Pancreas (tissue), 10 donors: Measurements from ENCODE around the gene TMEM50B. TPM values are rescaled to one million over a fixed set of nuclear protein-coding genes. Genes with fewer than 3 reads are reported as not detected.

ENCODE experiments used
- ATAC-seq, 4 donors: fragments of 200-7000 bp; cut with Tn5 transposase; one replicate each; pipeline versions ENCODE4 v1.8.0 to v1.9.1; 2020; ENCODE audit warnings: mild to moderate bottlenecking in 4 of 4, moderate library complexity in 4 of 4
- DNase-seq, 6 donors: peaks; one replicate each; pipeline ENCODE4 v3.0.0-alpha.2; 2020
- FAIRE-seq: peaks from 2 replicates; lab custom pipeline; 2012; peaks lifted over from hg19 to GRCh38; lab: Jason Lieb, UNC
- H3K27ac ChIP-seq, 4 donors: fragments of 200-600 bp; sonication (generic); 1 replicate in 3 of 4; 2 replicates in 1 of 4; pipeline versions ENCODE4 v1.5.0 to v1.8.0; 2020
- H3K27me3 ChIP-seq, 4 donors: fragments of 200-600 bp; one replicate each; pipeline ENCODE4 v1.8.0; 2021
- H3K36me3 ChIP-seq, 3 donors: fragments of 200-600 bp; sonication (generic) in 1 of 3; one replicate each; pipeline versions ENCODE4 v1.5.0 to v1.8.0; 2020 to 2021
- H3K4me1 ChIP-seq, 3 donors: fragments of 200-600 bp; one replicate each; pipeline ENCODE4 v1.8.0; 2021
- H3K4me3 ChIP-seq, 4 donors: fragments of 200-600 bp; sonication (generic) in 2 of 4; one replicate each; pipeline versions ENCODE4 v1.5.0 to v1.8.0; 2020 to 2021
- H3K9me3 ChIP-seq, 4 donors: fragments of 200-600 bp; one replicate each; pipeline ENCODE4 v1.8.0; 2021
- CTCF ChIP-seq, 4 donors: fragments of 200-600 bp; sonication (generic) in 3 of 4; IDR thresholded peaks; one replicate each; pipeline versions ENCODE4 v1.5.0 to v1.8.0; 2021; ENCODE audit warnings: antibody characterized with exemption in 4 of 4
- WGBS, 2 donors: extraction: QIAGEN DNeasy Blood & Tissue Kit; methylation state at CpG; one replicate each; pipeline ENCODE4 v1.1.7; 2013; 5-methylcytosine and 5-hydroxymethylcytosine counted together
- intact Hi-C, 3 donors: fragments of 100-400 bp; cut with DNase I; formaldehyde crosslinking; loops; one replicate each; pipeline versions ENCODE4 v1.11.1 to v1.14.2; 2022
- polyA plus RNA-seq, 2 donors: library from polyadenylated mRNA; stranded (reverse); fragments of 200-250 nt; gene quantifications; one replicate each; pipeline ENCODE4 v1.2.3, GENCODE V29; 2013
- total RNA-seq, 6 donors: library from RNA; stranded (reverse); fragmentation: NEBNext Ultra II Directional in 4 of 6; extraction: Animal tissue kit (Norgen Biotek cat#: 25700) in 4 of 6; gene quantifications; one replicate each; pipeline versions ENCODE4 v1.2.1 to v1.2.4, GENCODE V29; 2021 to 2023
- donor health status: healthy with polysubstance abuse.
- donor health status: DM: no; HTN: no; CAD: no; lungs with moderate emphysema.
- donor health status: DM: no; HTN: no; CAD: no.
- donor health status: control.
- donor health status: control.
- donor health status: Bipolar disorder and iron deficiency.
- donor health status: DM: yes; HTN: yes; CAD: no.
- donor health status: DM: no; HTN: no; CAD: no.
- donor health status: DM: no; HTN: no; CAD: no.
- donor health status: DM: yes; HTN: yes; CAD: no.

TMEM50B gene
- total and polyA plus RNA-seq, 8 donors: 11.5 to 96.1 (median 19.4) TPM

GRCh38 chr21:33491373-33492102 lies 11.8 kb upstream of the TMEM50B start, which contains the start of gene DNAJC28:
DNAJC28 (minus strand) TSS chr21:33491716; CDS start chr21:33489393, 2,323 bp downstream.
- H3K27ac ChIP-seq: peak within 1 kb of the TSS; percentile 36 to 83 (median 66)
- FAIRE-seq: no peak
- no peaks in the 10 kb centered on the region for H3K27me3 ChIP-seq
- intact Hi-C loops: no loop called here
- WGBS, 2 donors: 0% methylated on average over 52 of the region's 52 CpGs
- H3K9me3 ChIP-seq: no peaks in the 10 kb centered on the region
- peak; percentile 87 to 97 (median 91) for DNase-seq
- no peaks in the 10 kb centered on the region for H3K4me1 ChIP-seq
- H3K36me3 ChIP-seq: no peaks in the 10 kb centered on the region
- H3K4me3 ChIP-seq: peak within 1 kb of the TSS; percentile 52 to 78 (median 68)
- ATAC-seq: peak; percentile 97 to 99 (median 98)
- TF ChIP-seq CTCF (IDR thresholded peaks at IDR 0.05): no peak

GRCh38 chr21:33490991-33491372 lies 11.2 kb upstream of the TMEM50B start:
- no peaks in the 10 kb centered on the region for H3K9me3 ChIP-seq
- DNase-seq: no peak
- H3K27ac ChIP-seq: peak overlapping the region in 2 of 4 donors; percentile 36 to 83
- 5 to 7% methylated on average over 12 of the region's 12 CpGs for WGBS, 2 donors
- no peak for FAIRE-seq
- intact Hi-C loops: no loop called here
- TF ChIP-seq CTCF (IDR thresholded peaks at IDR 0.05): no peak
- H3K27me3 ChIP-seq: no peaks in the 10 kb centered on the region
- H3K4me3 ChIP-seq: peak overlapping the region; percentile 52 to 78 (median 68)
- H3K36me3 ChIP-seq: no peaks in the 10 kb centered on the region
- peak; percentile 14 to 46 (median 36) for ATAC-seq
- H3K4me1 ChIP-seq: no peaks in the 10 kb centered on the region

- FAIRE-seq (no peak), ATAC-seq (no peak), DNase-seq (no peak)
- H3K4me1 ChIP-seq: no peaks in the 10 kb centered on the region
- intact Hi-C loops: no loop called here
- H3K27ac ChIP-seq: no peak overlapping the region
- WGBS, 2 donors: 81 to 91% methylated on average over 4 of the region's 4 CpGs
- no peaks in the 10 kb centered on the region for H3K9me3 ChIP-seq
- no peaks in the 10 kb centered on the region for H3K36me3 ChIP-seq
- no peak for TF ChIP-seq CTCF (IDR thresholded peaks at IDR 0.05)
- no peaks in the 10 kb centered on the region for H3K27me3 ChIP-seq
- no peak overlapping the region for H3K4me3 ChIP-seq
These were observed 9.2 kb upstream of the TMEM50B start for GRCh38 chr21:33488936-33489335.

- H3K9me3 ChIP-seq: no peaks in the 10 kb centered on the region
- DNase-seq (no peak), FAIRE-seq (no peak), ATAC-seq (no peak)
- H3K4me1 ChIP-seq: no peaks in the 10 kb centered on the region
- H3K27me3 ChIP-seq: no peaks in the 10 kb centered on the region
- WGBS, 2 donors: 91 to 93% methylated on average over 5 of the region's 5 CpGs
- TF ChIP-seq CTCF (IDR thresholded peaks at IDR 0.05): no peak
- H3K27ac ChIP-seq: no peak overlapping the region
- intact Hi-C loops: no loop called here
- no peak overlapping the region for H3K4me3 ChIP-seq
- H3K36me3 ChIP-seq: no peaks in the 10 kb centered on the region
These were observed 8.2 kb upstream of the TMEM50B start for GRCh38 chr21:33487996-33488395.
